ENCODE data around the gene CCDC92B. TPM values are rescaled to one million over a fixed set of nuclear protein-coding genes. Genes with fewer than 3 reads are reported as not detected.

CCDC92B gene
- total and polyA plus RNA-seq, 9 of the 15 experiments (the other 6 are each of a cell fraction or from before 2014, with no cell fraction given): not detected

GRCh38 chr17:2682176-2682938 lies 67.1 kb downstream of the CCDC92B start (continued):
- TF ChIP-seq MITF (IDR thresholded peaks at IDR 0.05) (no peak), BRF1 (IDR thresholded peaks at IDR 0.05; ENCODE audit: borderline replicate concordance, extremely low read depth, insufficient read length) (no peak), ZBTB43 (CRISPR knock-in tag; IDR thresholded peaks at IDR 0.05) (no peak), U2AF2 (optimal IDR thresholded peaks at IDR 0.05; ENCODE audit: low read depth, low read length) (no peak)

- 84% methylated on average over 6 of the region's 7 CpGs for WGBS (ENCODE audit: insufficient coverage, low coverage, missing lambda C conversion rate)
- Histone ChIP-seq H3K4me3 (no peak overlapping the region), H3K36me3 (ENCODE audit: control insufficient read depth, insufficient read depth, low read length) (peaks cover 52% of the 10 kb centered on the region; the same call in 2 of the 3 replicates), H3K27me3 (ENCODE audit: control insufficient read depth in 2 of 2, insufficient read depth in 2 of 2, low read length in 2 of 2) (no peaks in the 10 kb centered on the region), H4K20me1 (replicated peaks; ENCODE audit: control insufficient read depth, insufficient read depth, low read length) (no peaks in the 10 kb centered on the region), H3K27ac (ENCODE audit: extremely low read depth, low read depth, low read length) (no peak overlapping the region), H2AFZ (ENCODE audit: low read depth, low read length) (no peak overlapping the region), H3K9me3 (replicated peaks; ENCODE audit: control insufficient read depth, insufficient read depth, low read depth, low read length) (no peaks in the 10 kb centered on the region), H3K79me2 (ENCODE audit: control insufficient read depth, insufficient read depth, low read length) (no peaks in the 10 kb centered on the region), H3K9me1 (ENCODE audit: control insufficient read depth, insufficient read depth, low read length) (no peaks in the 10 kb centered on the region), H3K9ac (ENCODE audit: insufficient read depth in 1 of 2, low read depth in 2 of 2, low read length in 2 of 2) (no peak overlapping the region), H3K4me1 (replicated peaks in 1 of 2; ENCODE audit: control insufficient read depth in 2 of 2, insufficient read depth in 2 of 2, low read length in 2 of 2) (peaks cover 0 to 5% of the 10 kb centered on the region in 2 experiments; a peak in 2 of 5 replicates), H3K4me2 (ENCODE audit: insufficient read depth, low read length) (no peak overlapping the region)
- DNase-seq (ENCODE audit: extremely low read depth in 1 of 4, low spot score in 3 of 4) (no peak), FAIRE-seq (no peak), ATAC-seq (no peak)
- TF ChIP-seq ZNF830 (CRISPR knock-in tag; IDR thresholded peaks at IDR 0.05) (no peak), HDAC8 (tag; IDR thresholded peaks at IDR 0.05) (no peak), ZNF124 (CRISPR knock-in tag; IDR thresholded peaks at IDR 0.05) (no peak), KAT2B (IDR thresholded peaks at IDR 0.05; ENCODE audit: low read depth, low read length) (no peak), ID3 (CRISPR knock-in tag; IDR thresholded peaks at IDR 0.05) (no peak), ID3 (tag; IDR thresholded peaks at IDR 0.05) (no peak)
- POLR2A ChIA-PET: no interaction called here
- intact Hi-C loops (cut with micrococcal nuclease): no loop called here
- in situ Hi-C loops (cut with MboI): no loop called here
- no TSS peak for BruUV-seq (replicated peaks)
- CTCF ChIA-PET (ENCODE audit: low intra/inter-chr PET ratio): no interaction called here
Measured at GRCh38 chr17:2681650-2682049, 67.8 kb downstream of the CCDC92B start.
